ENCODE results near the gene IFIT2. TPM values are rescaled to one million over a fixed set of nuclear protein-coding genes. Genes with fewer than 3 reads are reported as not detected.

The IFIT2 gene
- total and polyA plus RNA-seq, 2 experiments from 2014 or later, result 0.10 TPM; not detected in 1

GRCh38 chr10:89327803-89328441 is 26.1 kb downstream of the IFIT2 start, which contains the start of gene IFIT3:
IFIT3 (plus strand) TSS chr10:89327997; CDS start chr10:89328074, 77 bp downstream.
- Histone ChIP-seq H3K79me2 (replicated peaks; ENCODE audit: insufficient read depth) (no peaks in the 10 kb centered on the region), H3K9me2 (ENCODE audit: insufficient read depth) (no peaks in the 10 kb centered on the region), H3K27me3 (ENCODE audit: insufficient read depth) (no peaks in the 10 kb centered on the region), H4K20me1 (replicated peaks; ENCODE audit: insufficient read depth) (no peaks in the 10 kb centered on the region), H3K4me1 (ENCODE audit: insufficient read depth) (peaks cover 25% of the 10 kb centered on the region), H2AFZ (no peak within 1 kb of the TSS), H3K36me3 (ENCODE audit: insufficient read depth) (no peaks in the 10 kb centered on the region), H3K4me2 (peak within 1 kb of the TSS; percentile 19), H3F3A (replicated peaks; ENCODE audit: low read depth) (no peaks in the 10 kb centered on the region; the same call in 1 of the 2 replicates), H3K27ac (ENCODE audit: low read depth) (peak within 1 kb of the TSS; percentile 88), H3K4me3 (no peak within 1 kb of the TSS)
- DNase-seq (ENCODE audit: low spot score) (no peak), ATAC-seq (peak; percentile 54)
- Mint-ChIP-seq H3K27ac (peak within 1 kb of the TSS; percentile 87), H3K4me3 (no peak within 1 kb of the TSS; the same call in 2 of the 3 replicates), H3K9me3 (no peaks in the 10 kb centered on the region; the same call in 2 of the 3 replicates), H3K4me1 (peaks cover 38% of the 10 kb centered on the region), H3K36me3 (ENCODE audit: low read depth) (no peaks in the 10 kb centered on the region), H3K27me3 (ENCODE audit: insufficient read depth, low read depth, poor library complexity) (peaks cover 11% of the 10 kb centered on the region)
- TF ChIP-seq JUNB (IDR thresholded peaks at IDR 0.05; ENCODE audit: unreplicated experiment) (no peak), ZNF331 (CRISPR knock-in tag; IDR thresholded peaks at IDR 0.05; ENCODE audit: low read depth) (no peak)

GRCh38 chr10:89329151-89329550 is 27.3 kb downstream of the IFIT2 start:
- Histone ChIP-seq H3F3A (replicated peaks; ENCODE audit: low read depth) (no peaks in the 10 kb centered on the region; the same call in 1 of the 2 replicates), H3K9me2 (ENCODE audit: insufficient read depth) (no peaks in the 10 kb centered on the region; the same call in 1 of the 2 replicates), H3K79me2 (replicated peaks; ENCODE audit: insufficient read depth) (no peaks in the 10 kb centered on the region), H3K27ac (ENCODE audit: low read depth) (no peak overlapping the region), H3K4me2 (no peak overlapping the region), H3K36me3 (ENCODE audit: insufficient read depth) (no peaks in the 10 kb centered on the region), H4K20me1 (replicated peaks; ENCODE audit: insufficient read depth) (no peaks in the 10 kb centered on the region), H2AFZ (no peak overlapping the region), H3K4me1 (ENCODE audit: insufficient read depth) (peaks cover 38% of the 10 kb centered on the region), H3K4me3 (no peak overlapping the region), H3K27me3 (ENCODE audit: insufficient read depth) (no peaks in the 10 kb centered on the region)
- Mint-ChIP-seq H3K27me3 (ENCODE audit: insufficient read depth, low read depth, poor library complexity) (peaks cover 17% of the 10 kb centered on the region), H3K4me3 (no peak overlapping the region), H3K9me3 (no peaks in the 10 kb centered on the region; the same call in 2 of the 3 replicates), H3K4me1 (peaks cover 50% of the 10 kb centered on the region), H3K27ac (no peak overlapping the region), H3K36me3 (ENCODE audit: low read depth) (no peaks in the 10 kb centered on the region)
- DNase-seq (ENCODE audit: low spot score) (no peak), ATAC-seq (no peak)
- TF ChIP-seq CREB1 (CRISPR knock-in tag; IDR thresholded peaks at IDR 0.05; ENCODE audit: low read depth), result no peak
- no peak for TF ChIP-seq STAT1 (IDR thresholded peaks at IDR 0.05; ENCODE audit: unreplicated experiment)
- no peak for TF ChIP-seq ZNF331 (CRISPR knock-in tag; IDR thresholded peaks at IDR 0.05; ENCODE audit: low read depth)
- TF ChIP-seq, protein P1, sequence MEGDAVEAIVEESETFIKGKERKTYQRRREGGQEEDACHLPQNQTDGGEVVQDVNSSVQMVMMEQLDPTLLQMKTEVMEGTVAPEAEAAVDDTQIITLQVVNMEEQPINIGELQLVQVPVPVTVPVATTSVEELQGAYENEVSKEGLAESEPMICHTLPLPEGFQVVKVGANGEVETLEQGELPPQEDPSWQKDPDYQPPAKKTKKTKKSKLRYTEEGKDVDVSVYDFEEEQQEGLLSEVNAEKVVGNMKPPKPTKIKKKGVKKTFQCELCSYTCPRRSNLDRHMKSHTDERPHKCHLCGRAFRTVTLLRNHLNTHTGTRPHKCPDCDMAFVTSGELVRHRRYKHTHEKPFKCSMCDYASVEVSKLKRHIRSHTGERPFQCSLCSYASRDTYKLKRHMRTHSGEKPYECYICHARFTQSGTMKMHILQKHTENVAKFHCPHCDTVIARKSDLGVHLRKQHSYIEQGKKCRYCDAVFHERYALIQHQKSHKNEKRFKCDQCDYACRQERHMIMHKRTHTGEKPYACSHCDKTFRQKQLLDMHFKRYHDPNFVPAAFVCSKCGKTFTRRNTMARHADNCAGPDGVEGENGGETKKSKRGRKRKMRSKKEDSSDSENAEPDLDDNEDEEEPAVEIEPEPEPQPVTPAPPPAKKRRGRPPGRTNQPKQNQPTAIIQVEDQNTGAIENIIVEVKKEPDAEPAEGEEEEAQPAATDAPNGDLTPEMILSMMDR (conservative IDR thresholded peaks at IDR 0.05; ENCODE audit: low read depth in 2 of 2), result no peak
- no peak for TF ChIP-seq NANOG (IDR thresholded peaks at IDR 0.05; ENCODE audit: borderline replicate concordance)
- TF ChIP-seq, protein P2, sequence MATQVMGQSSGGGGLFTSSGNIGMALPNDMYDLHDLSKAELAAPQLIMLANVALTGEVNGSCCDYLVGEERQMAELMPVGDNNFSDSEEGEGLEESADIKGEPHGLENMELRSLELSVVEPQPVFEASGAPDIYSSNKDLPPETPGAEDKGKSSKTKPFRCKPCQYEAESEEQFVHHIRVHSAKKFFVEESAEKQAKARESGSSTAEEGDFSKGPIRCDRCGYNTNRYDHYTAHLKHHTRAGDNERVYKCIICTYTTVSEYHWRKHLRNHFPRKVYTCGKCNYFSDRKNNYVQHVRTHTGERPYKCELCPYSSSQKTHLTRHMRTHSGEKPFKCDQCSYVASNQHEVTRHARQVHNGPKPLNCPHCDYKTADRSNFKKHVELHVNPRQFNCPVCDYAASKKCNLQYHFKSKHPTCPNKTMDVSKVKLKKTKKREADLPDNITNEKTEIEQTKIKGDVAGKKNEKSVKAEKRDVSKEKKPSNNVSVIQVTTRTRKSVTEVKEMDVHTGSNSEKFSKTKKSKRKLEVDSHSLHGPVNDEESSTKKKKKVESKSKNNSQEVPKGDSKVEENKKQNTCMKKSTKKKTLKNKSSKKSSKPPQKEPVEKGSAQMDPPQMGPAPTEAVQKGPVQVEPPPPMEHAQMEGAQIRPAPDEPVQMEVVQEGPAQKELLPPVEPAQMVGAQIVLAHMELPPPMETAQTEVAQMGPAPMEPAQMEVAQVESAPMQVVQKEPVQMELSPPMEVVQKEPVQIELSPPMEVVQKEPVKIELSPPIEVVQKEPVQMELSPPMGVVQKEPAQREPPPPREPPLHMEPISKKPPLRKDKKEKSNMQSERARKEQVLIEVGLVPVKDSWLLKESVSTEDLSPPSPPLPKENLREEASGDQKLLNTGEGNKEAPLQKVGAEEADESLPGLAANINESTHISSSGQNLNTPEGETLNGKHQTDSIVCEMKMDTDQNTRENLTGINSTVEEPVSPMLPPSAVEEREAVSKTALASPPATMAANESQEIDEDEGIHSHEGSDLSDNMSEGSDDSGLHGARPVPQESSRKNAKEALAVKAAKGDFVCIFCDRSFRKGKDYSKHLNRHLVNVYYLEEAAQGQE (IDR thresholded peaks at IDR 0.05; ENCODE audit: unreplicated experiment), result no peak
- no peak for TF ChIP-seq POLR2AphosphoS5 (IDR thresholded peaks at IDR 0.05; ENCODE audit: low read depth)
- TF ChIP-seq EZH2 (IDR thresholded peaks at IDR 0.05; ENCODE audit: low read depth, unreplicated experiment), result no peak
- TF ChIP-seq EZH2phosphoT487 (IDR thresholded peaks at IDR 0.05; ENCODE audit: unreplicated experiment), result no peak
- TF ChIP-seq, protein P3, sequence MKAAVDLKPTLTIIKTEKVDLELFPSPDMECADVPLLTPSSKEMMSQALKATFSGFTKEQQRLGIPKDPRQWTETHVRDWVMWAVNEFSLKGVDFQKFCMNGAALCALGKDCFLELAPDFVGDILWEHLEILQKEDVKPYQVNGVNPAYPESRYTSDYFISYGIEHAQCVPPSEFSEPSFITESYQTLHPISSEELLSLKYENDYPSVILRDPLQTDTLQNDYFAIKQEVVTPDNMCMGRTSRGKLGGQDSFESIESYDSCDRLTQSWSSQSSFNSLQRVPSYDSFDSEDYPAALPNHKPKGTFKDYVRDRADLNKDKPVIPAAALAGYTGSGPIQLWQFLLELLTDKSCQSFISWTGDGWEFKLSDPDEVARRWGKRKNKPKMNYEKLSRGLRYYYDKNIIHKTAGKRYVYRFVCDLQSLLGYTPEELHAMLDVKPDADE (IDR thresholded peaks at IDR 0.05), result no peak

All from GM23338 (cell line).